GM21529 (cell line): ENCODE data around the gene GATAD2B.
"Not testable (repeated sequence)": the region's sequence is repeated elsewhere in the genome, so short reads cannot be mapped to it uniquely, and the experiment has no call there.

Experiments used
- ATAC-seq: cut with Tn5 transposase; IDR thresholded peaks from one replicate; pipeline ENCODE4 v1.9.1; 2021; ENCODE audit not compliant: unreplicated experiment

GATAD2B gene

DNA sequence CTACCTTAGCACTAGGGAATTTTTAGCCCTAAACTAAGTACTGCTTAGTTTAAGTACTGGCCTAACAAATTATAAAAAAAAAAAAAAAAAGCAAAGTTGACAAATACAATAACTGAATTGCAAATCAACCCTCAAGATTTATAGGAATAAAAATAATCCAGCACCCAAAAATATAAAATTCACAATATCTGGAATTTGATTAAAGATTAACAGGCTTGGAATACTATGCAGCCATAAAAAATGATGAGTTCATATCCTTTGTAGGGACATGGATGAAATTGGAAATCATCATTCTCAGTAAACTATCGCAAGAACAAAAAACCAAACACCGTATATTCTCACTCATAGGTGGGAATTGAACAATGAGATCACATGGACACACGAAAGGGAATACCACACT is 78.4 kb downstream of the GATAD2B start:
- ATAC-seq = not testable (repeated sequence)

DNA sequence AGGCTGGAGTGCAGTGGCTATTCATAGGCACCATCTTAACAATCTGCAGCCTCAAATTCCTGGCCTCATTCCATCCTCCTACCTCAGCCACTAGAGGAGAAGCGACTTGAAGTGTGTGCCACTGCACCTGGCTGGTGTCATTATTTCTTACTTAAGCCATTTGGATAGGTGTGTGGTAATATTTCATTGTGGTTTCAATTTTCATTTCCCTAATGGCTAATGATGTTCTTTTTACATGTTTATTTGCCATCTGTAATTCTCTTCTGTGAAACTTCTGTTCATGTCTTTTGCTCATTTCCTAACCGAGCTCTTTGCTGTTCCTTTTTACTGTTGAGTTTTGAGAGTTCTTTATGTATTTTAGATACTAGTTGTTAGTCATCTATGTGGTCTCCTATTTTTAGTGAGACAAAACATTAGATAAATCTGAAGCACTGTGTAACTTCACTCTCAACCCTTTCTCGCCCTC is 80.7 kb downstream of the GATAD2B start:
- ATAC-seq = peak; percentile 77

DNA sequence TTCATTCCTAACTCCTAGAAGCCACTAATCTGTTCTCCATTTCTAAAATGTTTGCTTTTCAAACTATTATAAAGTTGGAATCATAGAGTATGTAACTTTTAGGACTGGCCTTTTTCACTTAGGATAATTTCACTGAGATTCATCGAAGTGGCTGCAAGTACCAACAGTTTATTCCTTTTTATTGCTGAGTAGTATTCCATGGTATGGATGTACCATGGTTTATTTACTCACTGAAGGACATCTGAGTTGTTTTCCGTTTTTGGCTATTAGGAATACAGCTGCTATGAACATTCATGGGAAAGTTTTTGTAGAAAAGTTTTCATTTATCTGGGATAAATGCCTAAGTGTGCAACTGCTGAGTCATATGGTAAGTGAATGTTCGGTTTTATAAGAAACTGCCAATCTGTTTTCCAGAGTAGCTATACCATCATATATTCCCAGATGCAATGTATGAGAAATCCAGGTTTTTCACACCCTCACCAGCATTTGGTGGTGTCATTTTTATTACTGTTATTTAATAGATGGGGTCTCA is 81.2 kb downstream of the GATAD2B start:
- no peak for ATAC-seq

DNA sequence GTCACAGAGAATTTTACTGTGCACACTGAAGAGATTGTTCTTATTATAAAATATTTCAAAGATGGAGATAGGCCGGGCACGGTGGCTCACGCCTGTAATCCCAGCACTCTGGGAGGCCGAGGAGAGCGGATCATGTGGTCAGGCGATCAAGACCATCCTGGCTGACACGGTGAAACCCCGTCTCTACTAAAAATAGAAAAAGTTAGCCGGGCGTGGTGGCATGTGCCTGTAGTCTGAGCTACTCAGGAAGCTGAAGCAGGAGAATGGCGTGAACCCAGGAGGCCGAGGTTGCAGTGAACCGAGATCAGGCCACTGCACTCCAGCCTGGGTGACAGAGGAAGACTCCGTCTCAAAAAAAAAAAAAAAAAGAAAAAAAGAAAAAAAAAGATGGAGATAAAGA is 82.0 kb downstream of the GATAD2B start:
- not testable (repeated sequence) for ATAC-seq

DNA sequence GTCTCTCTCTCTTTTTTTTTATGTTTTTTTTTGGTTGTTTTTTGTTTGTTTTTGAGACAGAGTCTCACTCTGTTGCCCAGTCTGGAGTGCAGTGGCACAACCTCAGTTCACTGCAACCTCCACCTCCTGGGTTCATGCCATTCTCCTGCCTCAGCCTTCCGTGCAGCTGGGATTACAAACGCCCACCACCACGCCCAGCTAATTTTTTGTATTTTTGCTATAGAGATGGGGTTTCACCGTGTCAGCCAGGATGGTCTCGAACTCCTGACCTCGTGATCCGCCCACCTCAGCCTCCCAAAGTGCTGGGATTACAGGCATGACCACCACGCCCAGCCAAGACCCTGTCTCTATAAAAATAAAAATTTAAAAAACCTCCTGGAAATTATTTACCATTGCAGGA is 88.8 kb downstream of the GATAD2B start:
- ATAC-seq = not testable (repeated sequence)

DNA sequence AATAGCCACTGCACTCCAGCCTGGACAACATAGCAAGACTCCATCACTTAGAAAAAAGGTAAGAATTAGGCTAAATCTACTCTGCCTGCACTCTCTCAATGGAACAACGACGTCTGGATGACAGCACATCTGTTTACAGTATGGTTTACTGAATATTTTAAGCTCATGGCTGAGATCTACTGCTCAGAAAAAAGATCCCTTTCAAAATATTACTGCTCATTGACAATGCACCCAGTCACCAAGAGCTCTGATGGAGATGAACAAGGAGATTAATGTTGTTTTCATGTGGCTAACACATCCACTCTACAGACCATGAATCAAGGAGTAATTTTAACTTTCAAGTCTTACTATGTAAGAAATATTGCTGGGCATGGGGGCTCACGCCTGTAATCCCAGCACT is 89.6 kb downstream of the GATAD2B start:
- ATAC-seq = no peak

DNA sequence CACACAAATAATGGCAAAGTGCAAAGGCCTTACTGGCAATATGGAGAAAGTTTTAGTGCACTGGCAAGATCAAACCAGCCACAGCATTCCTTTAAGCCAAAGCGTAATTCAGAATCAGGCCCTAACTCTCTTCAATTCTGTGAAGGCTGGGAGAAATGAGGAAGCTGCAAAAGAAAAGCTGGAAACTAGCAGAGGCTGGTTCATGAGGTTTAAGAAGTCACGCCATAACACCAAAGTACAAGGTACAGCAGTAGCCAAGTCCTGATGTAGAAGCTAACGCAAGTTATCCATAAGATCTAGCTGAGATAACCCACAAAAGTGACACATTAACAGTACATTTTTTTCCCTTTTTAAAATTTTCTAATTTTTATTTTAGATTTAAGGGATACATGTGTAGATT is 90.5 kb downstream of the GATAD2B start:
- ATAC-seq = no peak

DNA sequence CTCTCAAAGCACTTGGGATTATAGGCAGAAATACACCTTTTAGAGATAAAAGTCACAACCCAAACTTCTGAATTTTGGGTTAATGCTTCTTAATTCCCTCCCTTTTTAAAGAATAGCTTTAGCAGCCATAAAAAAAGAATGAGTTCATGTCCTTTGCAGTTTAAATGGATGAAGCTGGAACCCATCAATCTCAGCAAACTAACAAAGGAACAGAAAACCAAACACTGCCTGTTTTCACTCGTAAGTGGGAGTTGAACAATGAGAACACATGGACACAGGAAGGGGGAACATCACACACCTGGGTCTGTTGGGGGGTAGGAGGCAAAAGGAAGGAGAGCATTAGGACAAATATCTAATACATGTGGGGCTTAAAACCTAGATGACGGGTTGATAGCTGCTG is 91.7 kb downstream of the GATAD2B start:
- no peak for ATAC-seq

DNA sequence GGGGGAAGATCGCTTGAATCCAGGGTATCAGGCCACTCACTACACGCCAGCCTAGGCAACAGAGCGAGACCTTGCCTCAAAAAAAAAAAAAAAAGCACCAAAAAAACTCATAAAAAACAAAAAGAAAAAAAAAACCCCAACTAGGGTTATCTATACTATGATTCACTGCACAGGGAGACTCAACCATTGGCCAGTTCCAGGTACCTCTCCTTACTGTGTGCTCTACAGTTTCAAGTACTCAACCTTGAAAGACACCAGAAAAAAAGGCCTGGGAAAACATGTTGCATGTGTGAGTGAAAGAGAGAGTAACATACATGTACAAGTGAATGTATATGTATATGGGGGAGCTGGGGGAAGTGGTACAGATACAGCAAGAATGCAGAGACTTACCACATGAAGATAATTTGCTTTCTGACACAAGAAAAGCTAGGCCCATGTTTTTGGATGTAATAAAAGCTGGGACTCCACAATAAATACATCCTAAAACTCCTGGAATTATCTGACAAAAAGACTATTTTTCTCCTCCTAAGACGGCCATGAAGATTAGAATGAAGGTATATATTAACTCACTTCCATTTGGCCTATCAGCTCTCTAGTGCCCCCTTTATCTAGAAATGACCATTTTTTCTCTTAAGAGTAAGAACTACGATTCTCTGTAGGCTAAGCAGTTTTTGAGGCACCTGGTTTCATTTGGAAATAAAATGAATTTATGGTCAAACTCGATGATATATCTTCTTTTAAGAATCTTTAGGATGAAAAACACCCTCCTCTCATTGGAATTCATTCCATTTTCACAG is 95.4 kb downstream of the GATAD2B start:
- no peak for ATAC-seq

DNA sequence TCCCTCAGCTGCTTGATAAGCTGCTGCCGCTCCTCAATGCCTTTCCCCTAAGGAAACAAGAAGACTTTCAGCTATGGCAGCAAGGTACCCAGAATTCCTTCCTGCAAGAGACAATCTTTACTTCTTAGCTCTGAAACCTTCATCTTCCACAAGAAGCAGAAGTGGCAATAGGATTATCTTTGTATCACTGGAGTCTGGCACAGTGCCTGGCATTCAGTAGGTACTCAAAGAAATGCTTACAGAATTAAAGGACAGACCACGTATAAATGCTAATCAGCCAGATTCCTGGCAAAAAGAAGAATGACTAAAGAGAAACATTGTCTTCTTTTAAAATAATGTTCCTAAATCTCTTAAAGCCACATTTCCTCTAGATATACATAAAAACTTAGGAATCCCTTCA is 103.9 kb downstream of the GATAD2B start:
- ATAC-seq = no peak

DNA sequence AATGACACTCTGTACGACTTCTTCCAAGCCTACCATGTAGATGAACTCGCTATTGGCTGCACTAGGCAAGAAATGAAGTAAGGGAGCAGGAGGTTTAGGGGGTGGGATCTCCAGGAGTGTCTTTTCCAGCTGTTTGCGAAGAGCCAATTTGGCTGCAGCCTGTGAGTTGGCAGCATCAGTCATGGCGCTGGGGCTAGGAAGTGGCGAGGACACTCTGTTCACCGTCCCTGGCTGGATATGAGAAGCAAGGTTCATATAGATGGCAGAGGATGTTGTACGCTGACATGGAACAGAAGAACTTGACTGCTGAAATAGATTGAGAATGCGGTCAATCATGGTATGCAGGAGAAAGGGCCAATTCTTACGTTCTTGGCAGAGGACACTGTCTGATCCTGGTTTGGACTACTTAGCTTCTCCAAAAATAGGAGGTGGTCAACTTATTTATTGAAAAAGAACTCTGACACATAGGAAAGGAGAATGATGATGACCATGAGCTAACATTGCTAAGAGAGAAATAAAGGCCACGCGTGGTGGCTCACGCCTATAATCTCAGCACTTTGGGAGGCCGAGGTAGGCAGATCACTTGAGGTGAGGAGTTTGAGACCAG is 106.4 kb downstream of the GATAD2B start:
- no peak for ATAC-seq

DNA sequence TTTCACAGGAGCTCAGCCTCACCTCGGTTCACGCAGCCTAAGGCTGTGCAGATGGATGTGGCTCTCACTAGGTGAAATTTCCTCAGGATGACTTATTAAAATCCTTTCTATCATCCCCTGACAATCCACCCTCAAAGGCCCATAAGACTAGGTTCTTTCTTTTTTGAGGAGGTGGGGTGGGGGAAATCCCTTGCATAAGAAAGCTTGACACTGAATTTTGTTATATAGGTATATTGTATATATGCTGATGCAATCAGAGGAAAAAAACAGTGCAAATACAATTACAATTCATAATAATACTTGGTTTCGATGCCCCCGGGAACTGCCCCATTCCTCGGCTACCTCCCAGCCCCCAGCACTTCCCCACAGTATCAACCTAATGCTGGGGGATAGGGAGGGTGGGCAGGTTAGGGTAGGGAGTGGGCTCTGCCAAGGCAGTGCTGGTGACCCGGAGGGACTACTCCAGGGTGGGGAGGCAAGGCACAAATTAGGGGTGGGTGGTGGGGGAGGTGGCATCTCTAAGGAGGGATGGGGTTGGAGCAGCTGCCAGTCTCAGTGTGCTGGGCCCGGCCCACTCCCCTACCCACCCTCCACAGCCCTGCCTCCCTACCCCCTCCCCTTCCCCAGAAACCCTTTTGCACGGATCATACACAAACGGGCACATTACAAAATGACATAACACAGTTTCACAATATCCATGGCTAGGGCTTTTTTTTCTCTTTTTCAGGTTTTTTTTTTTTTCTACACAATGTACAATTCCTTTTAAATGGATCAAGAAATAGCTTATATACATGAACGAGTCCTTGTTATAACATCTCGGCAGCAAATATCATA is 116.7 kb downstream of the GATAD2B start:
- no peak for ATAC-seq

DNA sequence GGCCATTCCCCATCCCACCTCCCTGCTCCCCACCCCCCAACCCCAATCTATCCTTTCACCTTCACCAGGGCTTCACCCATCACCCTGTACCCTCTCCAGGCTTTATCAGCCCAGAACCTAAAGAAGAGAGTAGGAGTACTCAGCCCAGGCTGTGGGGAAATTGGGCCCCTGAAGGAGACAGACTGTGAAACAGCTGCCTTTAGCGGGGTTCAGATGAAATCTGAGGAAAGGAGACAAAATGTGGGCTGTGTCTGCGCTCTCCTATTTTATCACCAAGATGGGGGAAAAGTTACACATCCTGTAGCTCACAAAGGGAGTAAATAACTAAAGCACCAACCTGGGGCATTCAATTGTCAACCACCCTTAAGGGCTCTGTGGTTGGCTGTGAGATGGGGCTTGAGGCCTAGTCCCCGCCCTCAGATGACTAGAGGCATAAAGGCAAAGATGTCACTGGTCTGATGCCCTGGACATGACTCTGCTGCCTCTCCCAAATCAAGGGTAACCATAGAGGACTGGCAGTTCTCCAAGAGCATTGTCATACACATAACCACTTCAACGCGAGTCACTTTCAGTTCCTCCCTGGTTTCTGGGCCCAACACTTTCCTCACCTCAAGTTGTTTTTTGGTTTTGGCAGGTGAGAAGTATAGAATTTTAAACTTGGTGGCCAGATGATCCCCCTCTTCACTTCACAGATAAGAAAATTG is 117.6 kb downstream of the GATAD2B start:
- peak; percentile 93 for ATAC-seq

DNA sequence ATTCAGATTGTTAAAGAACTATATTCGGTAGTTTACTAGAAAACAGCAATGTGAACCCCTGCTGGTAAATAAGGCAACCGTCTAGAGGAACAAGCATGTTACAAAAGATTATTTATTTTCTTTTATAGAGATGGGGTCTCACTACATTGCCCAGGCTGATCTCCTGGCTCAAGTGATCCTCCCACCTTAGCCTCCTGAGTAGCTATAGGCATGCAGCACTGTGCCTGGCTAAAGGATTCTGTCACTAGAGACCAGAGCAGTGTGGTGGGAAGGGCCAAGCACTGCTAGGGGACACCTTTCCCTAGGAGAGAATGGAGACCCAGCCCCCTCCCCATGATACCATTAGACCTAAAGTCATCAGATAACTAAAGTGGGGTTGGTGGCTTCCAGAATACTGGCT is 118.7 kb downstream of the GATAD2B start:
- ATAC-seq = no peak

DNA sequence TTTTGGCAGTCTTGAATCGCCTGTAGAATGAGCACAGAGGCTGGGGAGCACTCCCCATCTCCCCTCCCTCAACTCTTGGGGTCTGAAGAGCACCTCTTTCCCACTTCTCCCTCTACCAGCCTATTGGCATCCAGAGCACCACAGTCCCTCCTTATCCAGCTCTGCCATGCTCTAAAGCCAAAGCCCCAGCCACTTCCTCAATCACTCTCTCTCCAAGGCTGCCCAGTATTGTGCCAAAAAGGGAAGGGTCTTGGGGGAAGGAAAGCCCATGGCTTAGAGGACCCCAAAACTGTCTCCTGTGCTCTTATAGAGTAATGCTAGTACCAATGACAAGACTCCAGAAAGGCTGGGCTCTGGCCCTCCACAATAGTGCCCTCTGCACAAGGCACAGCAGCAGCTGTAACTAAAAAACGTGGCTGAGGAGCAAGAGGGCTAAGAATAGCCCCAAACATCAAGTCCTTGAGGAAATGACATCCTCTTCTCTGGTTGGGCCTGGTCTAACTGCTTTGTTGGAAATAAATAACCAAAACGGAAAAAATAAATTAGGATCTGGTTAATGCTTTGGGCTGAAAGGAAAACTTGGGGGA is 119.2 kb downstream of the GATAD2B start:
- no peak for ATAC-seq

DNA sequence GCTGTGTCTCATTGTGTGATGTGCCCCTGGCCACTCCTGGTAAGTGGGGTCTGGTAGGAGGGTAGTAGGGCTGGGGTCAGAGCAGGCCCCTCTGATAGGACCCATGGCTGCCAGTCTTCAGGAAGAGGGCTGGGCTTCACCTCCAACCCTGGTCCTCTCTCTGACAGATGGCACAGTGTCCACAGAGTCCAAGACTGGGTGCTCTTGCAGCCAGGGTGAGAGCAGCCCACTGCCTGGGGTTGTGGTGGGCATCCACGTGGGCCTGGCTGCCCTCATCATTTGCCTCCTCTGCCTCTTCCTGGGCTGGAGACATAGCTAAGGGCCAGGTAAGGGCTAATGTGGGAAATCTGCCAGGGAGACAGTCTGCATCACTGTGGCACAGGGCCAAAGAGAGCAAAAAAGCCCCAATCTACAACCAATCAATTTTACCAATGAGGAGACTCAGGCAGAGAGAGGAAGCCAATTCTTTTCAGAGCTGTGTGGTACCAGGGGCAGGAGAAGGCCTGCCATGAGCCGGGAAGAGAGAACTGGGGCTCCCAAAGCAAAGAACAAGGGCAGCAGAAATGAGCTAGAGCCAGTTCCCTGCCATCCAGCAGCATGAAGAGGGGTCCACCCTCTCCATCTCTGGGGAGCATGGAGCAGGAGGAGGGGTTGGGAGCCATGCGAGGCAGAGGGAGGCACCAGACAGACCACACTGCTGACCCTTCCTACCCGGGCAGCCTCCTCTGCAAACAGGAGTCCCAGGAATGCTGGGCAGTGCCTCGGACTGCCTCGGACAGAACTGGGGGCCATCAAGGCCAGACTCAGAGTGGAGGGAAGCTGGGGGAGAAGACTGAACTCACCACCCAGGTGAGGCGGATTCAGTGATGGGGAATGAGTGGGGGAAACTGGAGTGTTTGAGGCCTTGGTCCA is 120.7 kb downstream of the GATAD2B start:
- no peak for ATAC-seq

DNA sequence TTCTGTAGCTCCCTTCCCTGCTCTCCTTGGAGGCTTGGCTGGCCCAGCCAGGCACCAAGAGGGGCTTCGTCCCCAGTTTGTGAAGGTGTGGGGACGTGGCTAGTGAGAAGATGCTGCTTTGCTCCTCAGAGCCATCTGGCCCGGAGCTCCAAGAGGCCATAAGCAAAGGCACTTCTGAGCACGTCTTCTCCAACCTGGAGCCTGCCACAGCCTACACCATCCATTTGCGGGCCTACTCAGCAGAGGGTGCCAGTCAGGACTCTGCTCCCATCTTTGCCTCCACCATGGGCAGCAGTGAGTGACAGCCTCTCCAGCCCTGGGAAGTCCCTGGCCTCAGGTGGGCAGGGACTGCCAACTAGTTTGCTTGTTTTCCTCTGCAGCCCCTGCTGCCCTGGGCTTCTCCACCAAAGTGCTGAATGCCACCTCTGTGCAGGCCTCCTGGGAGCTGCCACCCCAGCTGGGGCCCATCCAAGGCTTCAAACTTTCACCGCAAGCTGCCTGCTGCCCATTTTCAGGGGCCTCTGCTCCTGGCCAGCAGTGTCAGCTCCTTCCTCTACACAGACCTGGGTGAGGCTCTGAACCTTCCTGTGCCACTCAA is 121.6 kb downstream of the GATAD2B start:
- no peak for ATAC-seq

DNA sequence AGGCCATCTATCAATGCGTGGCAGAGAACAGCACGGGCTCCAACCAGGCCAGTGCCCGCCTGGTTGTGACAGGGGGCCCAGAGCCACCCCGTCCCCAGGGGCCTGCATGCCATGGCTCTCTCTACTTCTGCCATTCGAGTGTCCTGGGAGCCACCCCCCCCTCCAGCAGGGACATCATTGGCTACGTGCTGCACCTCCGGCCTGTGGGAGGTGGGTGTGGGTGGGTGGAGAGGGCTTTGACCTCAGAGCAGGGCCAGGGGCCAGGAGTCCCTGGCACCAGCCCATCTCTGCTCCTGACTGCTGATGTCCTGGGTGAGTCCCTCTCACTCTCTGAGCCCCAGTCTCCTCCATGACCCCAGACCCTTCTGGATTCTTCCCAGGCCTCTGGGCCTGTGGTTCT is 122.3 kb downstream of the GATAD2B start:
- no peak for ATAC-seq
